Measurements from ENCODE around the gene METTL8. TPM values are rescaled to one million over a fixed set of nuclear protein-coding genes. Genes with fewer than 3 reads are reported as not detected.

The METTL8 gene
- total RNA-seq, 2 donors from 2014 or later, result 19.4 to 20.0 TPM

DNA sequence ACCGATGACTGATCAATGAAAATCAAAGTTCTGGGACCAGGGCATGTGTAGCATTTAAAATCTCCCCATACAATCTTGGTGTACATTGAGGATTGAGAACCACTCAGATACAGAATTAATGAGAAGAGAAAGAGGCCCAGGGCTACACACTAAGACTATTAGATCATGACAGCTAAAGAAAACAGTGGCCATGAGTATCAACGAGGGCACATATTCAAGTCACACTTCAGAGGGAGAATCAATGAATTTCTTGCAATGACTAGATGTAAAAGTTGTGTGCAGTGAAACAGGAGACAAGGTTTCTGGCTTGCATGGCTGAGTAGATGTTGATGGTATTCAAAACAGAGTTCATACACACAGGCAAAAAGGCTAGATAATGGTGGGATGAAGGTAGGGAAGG is 29.1 kb downstream of the METTL8 start:
- no peak overlapping the region for H3K9ac ChIP-seq (ENCODE audit: low read depth in 2 of 2, low read length in 2 of 2)
- H3K27me3 ChIP-seq, result no peaks in the 10 kb centered on the region
- H3K36me3 ChIP-seq, result no peaks in the 10 kb centered on the region
- no peak overlapping the region for H3K27ac ChIP-seq
- no peak for DNase-seq
- TF ChIP-seq CTCF (IDR thresholded peaks at IDR 0.05), result no peak
- intact Hi-C loops (cut with DNase I), result no loop called here
- no peaks in the 10 kb centered on the region for H3K4me1 ChIP-seq
- no peaks in the 10 kb centered on the region for H3K9me3 ChIP-seq
- no peak overlapping the region for H3K4me3 ChIP-seq

GRCh38 chr2:171404261-171404660 is 29.5 kb downstream of the METTL8 start:
- H3K27ac ChIP-seq, result no peak overlapping the region
- no peak for DNase-seq
- H3K36me3 ChIP-seq, result no peaks in the 10 kb centered on the region
- no peaks in the 10 kb centered on the region for H3K9me3 ChIP-seq
- intact Hi-C loops (cut with DNase I), result no loop called here
- no peaks in the 10 kb centered on the region for H3K4me1 ChIP-seq
- no peak overlapping the region for H3K9ac ChIP-seq (ENCODE audit: low read depth in 2 of 2, low read length in 2 of 2)
- no peak overlapping the region for H3K4me3 ChIP-seq
- TF ChIP-seq CTCF (IDR thresholded peaks at IDR 0.05), result no peak
- H3K27me3 ChIP-seq, result no peaks in the 10 kb centered on the region

- H3K27ac ChIP-seq, result no peak overlapping the region
- no peak overlapping the region for H3K9ac ChIP-seq (ENCODE audit: low read depth in 2 of 2, low read length in 2 of 2)
- DNase-seq, result no peak
- H3K9me3 ChIP-seq, result no peaks in the 10 kb centered on the region
- H3K4me3 ChIP-seq, result no peak overlapping the region
- no peaks in the 10 kb centered on the region for H3K36me3 ChIP-seq
- intact Hi-C loops (cut with DNase I), result no loop called here
- no peak for TF ChIP-seq CTCF (IDR thresholded peaks at IDR 0.05)
- no peaks in the 10 kb centered on the region for H3K27me3 ChIP-seq
- no peaks in the 10 kb centered on the region for H3K4me1 ChIP-seq
These were observed 30.7 kb downstream of the METTL8 start for GRCh38 chr2:171402906-171403580.

GRCh38 chr2:171401947-171402346 is 31.8 kb downstream of the METTL8 start:
- Histone ChIP-seq H3K27me3 (no peaks in the 10 kb centered on the region), H3K9ac (ENCODE audit: low read depth in 2 of 2, low read length in 2 of 2) (no peak overlapping the region), H3K9me3 (no peaks in the 10 kb centered on the region), H3K4me1 (no peaks in the 10 kb centered on the region), H3K4me3 (no peak overlapping the region), H3K36me3 (no peaks in the 10 kb centered on the region), H3K27ac (no peak overlapping the region)
- DNase-seq, result no peak
- no peak for TF ChIP-seq CTCF (IDR thresholded peaks at IDR 0.05)
- intact Hi-C loops (cut with DNase I), result no loop called here

DNA sequence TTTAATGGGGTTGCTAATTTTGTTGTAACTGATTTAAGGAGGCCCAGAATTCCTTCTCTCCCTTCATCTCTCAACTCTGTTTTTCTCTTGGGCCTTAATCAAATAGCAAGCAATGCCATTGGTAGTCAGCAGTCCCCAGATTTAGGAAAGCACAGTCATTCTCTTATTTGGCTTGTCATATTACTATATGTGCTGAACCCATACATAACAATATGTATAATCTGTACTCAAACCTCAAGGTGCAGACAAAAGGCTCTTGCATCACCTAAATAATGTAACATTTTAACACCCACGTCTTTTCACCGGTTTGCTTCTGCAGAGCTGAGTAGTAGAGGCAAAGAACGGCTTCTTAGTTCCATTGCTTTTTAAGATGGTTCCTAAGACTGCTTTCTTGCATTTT is 33.4 kb downstream of the METTL8 start:
- DNase-seq, result no peak
- Histone ChIP-seq H3K36me3 (no peaks in the 10 kb centered on the region), H3K9me3 (no peaks in the 10 kb centered on the region), H3K9ac (ENCODE audit: low read depth in 2 of 2, low read length in 2 of 2) (no peak overlapping the region), H3K27ac (no peak overlapping the region), H3K4me1 (no peaks in the 10 kb centered on the region), H3K27me3 (no peaks in the 10 kb centered on the region), H3K4me3 (no peak overlapping the region)
- no peak for TF ChIP-seq CTCF (IDR thresholded peaks at IDR 0.05)
- intact Hi-C loops (cut with DNase I), result no loop called here
